HepG2 (cell line): ENCODE results near the gene NAPEPLD. TPM values are rescaled to one million over a fixed set of nuclear protein-coding genes. Genes with fewer than 3 reads are reported as not detected.

Source experiments
- ATAC-seq: fragments of 200-7000 bp; cut with Tn5 transposase; 3 replicates; pipeline ENCODE4 v1.9.1; 2020; ENCODE audit warnings: mild to moderate bottlenecking, moderate library complexity
- BruUV-seq: library from RNA; stranded (reverse); fragments of 400-500 nt; replicated peaks from 2 replicates; lab custom pipeline; 2021; lab: Mats Ljungman, UMichigan
- CTCF ChIA-PET: fragments of 300-600 bp; formaldehyde crosslinking; extraction: SDS; loops from one replicate; lab custom pipeline; 2021; ENCODE audit warnings: low total read pairs, inconsistent platforms, low intra/inter-chr PET ratio; lab: Yijun Ruan, JAX
- POLR2A ChIA-PET: fragments of 350-600 bp; sonication (Branson Sonifier 250); formaldehyde crosslinking; loops from one replicate; lab custom pipeline; 2020; ENCODE audit warnings: antibody characterized with exemption, inconsistent platforms; lab: Yijun Ruan, JAX
- DNase-seq: peaks from one replicate; pipeline ENCODE4 v3.0.0-alpha.2; 2015; ENCODE audit warnings: low spot score
- FAIRE-seq: peaks from 3 replicates; lab custom pipeline; 2011; peaks lifted over from hg19 to GRCh38; lab: Jason Lieb, UNC
- H2AFZ ChIP-seq: one replicate; pipeline ENCODE4 v1.6.1; 2011; ENCODE audit warnings: low read length, inconsistent platforms
- H3K27ac ChIP-seq: fragments of 300-600 bp; 3 replicates; pipeline ENCODE4 v1.8.0; 2011; ENCODE audit warnings: mixed run types, mild to moderate bottlenecking, mixed read lengths, low read length, inconsistent platforms; ENCODE audit not compliant: insufficient read depth; ENCODE audit errors: extremely low read length
- H3K27me3 ChIP-seq, 2 experiments: fragments of 200-600 bp in 1 of 2; 2 replicates in 1 of 2; 3 replicates in 1 of 2; pipeline versions ENCODE4 v1.6.0 to v1.8.0; 2011; ENCODE audit warnings: low read length in 2 of 2, mild to moderate bottlenecking in 2 of 2, moderate library complexity in 2 of 2, inconsistent platforms in 1 of 2; ENCODE audit not compliant: insufficient read depth in 2 of 2, control insufficient read depth in 1 of 2
- H3K36me3 ChIP-seq, 2 experiments: fragments of 200-600 bp in 1 of 2; replicated peaks in 1 of 2; 2 replicates in 1 of 2; 3 replicates in 1 of 2; pipeline versions ENCODE4 v1.5.1 to v1.8.0; 2011; ENCODE audit warnings: low read length in 2 of 2, inconsistent platforms in 1 of 2; ENCODE audit not compliant: insufficient read depth in 2 of 2, control insufficient read depth in 1 of 2
- H3K4me1 ChIP-seq: 2 replicates; pipeline ENCODE4 v1.5.1; 2012; ENCODE audit warnings: low read length, inconsistent platforms; ENCODE audit not compliant: insufficient read depth
- H3K4me2 ChIP-seq: 2 replicates; pipeline ENCODE4 v1.6.0; 2011; ENCODE audit warnings: low read depth, low read length, inconsistent platforms
- H3K4me3 ChIP-seq, 3 experiments: fragments of 200-600 bp in 1 of 3; sonication (generic), shearing (Covaris generic) in 1 of 3; replicated peaks in 1 of 3; 2 replicates each; pipeline ENCODE4 v1.5.1; 2011 to 2016; ENCODE audit warnings: low read length in 3 of 3, inconsistent platforms in 2 of 3, low read depth in 2 of 3, mild to moderate bottlenecking in 2 of 3, control low read depth in 1 of 3, mixed read lengths in 1 of 3; ENCODE audit not compliant: insufficient read depth in 1 of 3
- H3K79me2 ChIP-seq: one replicate; pipeline ENCODE4 v1.6.1; 2011; ENCODE audit warnings: low read length, inconsistent platforms; ENCODE audit not compliant: insufficient read depth
- H3K9ac ChIP-seq: 2 replicates; pipeline ENCODE4 v1.6.0; 2011; ENCODE audit warnings: mild to moderate bottlenecking, low read depth, low read length, inconsistent platforms; ENCODE audit not compliant: insufficient read depth
- H3K9me3 ChIP-seq: 2 replicates; pipeline ENCODE4 v1.5.1; 2012; ENCODE audit warnings: mild to moderate bottlenecking, low read length
- H4K20me1 ChIP-seq: 2 replicates; pipeline ENCODE4 v1.6.0; 2011; ENCODE audit warnings: inconsistent platforms, mild to moderate bottlenecking, low read length, moderate library complexity; ENCODE audit not compliant: insufficient read depth
- NFIB ChIP-seq: sonication (generic); formaldehyde crosslinking; IDR thresholded peaks from 2 replicates; pipeline ENCODE4 v1.9.0; 2021; ENCODE audit warnings: missing genetic modification reagents, mild to moderate bottlenecking, borderline replicate concordance
- RARG ChIP-seq: sonication (generic); formaldehyde crosslinking; IDR thresholded peaks from 2 replicates; pipeline ENCODE4 v1.4.0; 2020; ENCODE audit warnings: low read depth, mild to moderate bottlenecking, missing genetic modification reagents
- TGIF2 ChIP-seq: IDR thresholded peaks from 2 replicates; pipeline ENCODE4 v1.6.1; 2016; ENCODE audit warnings: control low read depth, missing compliant biosample characterization
- TMF1 ChIP-seq: sonication (generic); formaldehyde crosslinking; IDR thresholded peaks from 2 replicates; pipeline ENCODE4 v1.8.1; 2022; ENCODE audit warnings: low read depth, missing genetic modification reagents
- ZC3H13 ChIP-seq: sonication (generic); formaldehyde crosslinking; IDR thresholded peaks from 2 replicates; pipeline ENCODE4 v1.8.1; 2023; ENCODE audit warnings: mild to moderate bottlenecking, missing genetic modification reagents, moderate library complexity
- WGBS: methylation state at CpG from one replicate; pipeline ENCODE4 v1.1.6; 2017; ENCODE audit warnings: low lambda C conversion rate; 5-methylcytosine and 5-hydroxymethylcytosine counted together
- in situ Hi-C: cut with HindIII; loops from 2 replicates; pipeline ENCODE4 v1.10.0; 2017; ENCODE audit warnings: low pct_unique_long_range_greater_than_20kb; ENCODE audit not compliant: extremely low pct_ligation_motif_present
- intact Hi-C: fragments of 100-400 bp; cut with micrococcal nuclease; formaldehyde crosslinking; loops from one replicate; pipeline ENCODE4 v1.10.0; 2022; ENCODE audit not compliant: unreplicated experiment
- polyA plus RNA-seq, 8 experiments: library from polyadenylated mRNA; depleted of rRNA in 3 of 8; stranded (reverse) in 7 of 8; unstranded in 1 of 8; fragments of >200 nt; fragmentation: Illumina TruSeq in 4 of 8; extraction: Trizol in 4 of 8; gene quantifications; 2 replicates each; pipeline versions ENCODE4 v1.2.1 to v1.2.3, GENCODE V29; 2011 to 2016; ENCODE audit warnings: low read depth in 4 of 8, missing spikeins in 1 of 8, mixed read lengths in 1 of 8; ENCODE audit not compliant: insufficient read depth in 1 of 8
- total RNA-seq, 5 experiments: library from RNA; depleted of rRNA; stranded (reverse); fragments of >200 nt; fragmentation: Illumina TruSeq; extraction: Trizol; gene quantifications; 2 replicates each; pipeline ENCODE4 v1.2.3, GENCODE V29; 2016; ENCODE audit warnings: low read depth in 1 of 5
- TF ChIP-seq, protein P1 (sequence below): sonication (generic); formaldehyde crosslinking; IDR thresholded peaks from 2 replicates; pipeline ENCODE4 v1.4.0; 2020; ENCODE audit warnings: mild to moderate bottlenecking, missing genetic modification reagents, borderline replicate concordance
- TF ChIP-seq, protein P2 (sequence below): sonication (generic); formaldehyde crosslinking; IDR thresholded peaks from 2 replicates; pipeline ENCODE4 v1.5.0; 2020; ENCODE audit warnings: missing genetic modification reagents

NAPEPLD gene
- total and polyA plus RNA-seq, 2 of the 13 experiments (the other 11 are each of a cell fraction or from before 2014, with no cell fraction given), result 3.4 to 5.6 TPM

DNA sequence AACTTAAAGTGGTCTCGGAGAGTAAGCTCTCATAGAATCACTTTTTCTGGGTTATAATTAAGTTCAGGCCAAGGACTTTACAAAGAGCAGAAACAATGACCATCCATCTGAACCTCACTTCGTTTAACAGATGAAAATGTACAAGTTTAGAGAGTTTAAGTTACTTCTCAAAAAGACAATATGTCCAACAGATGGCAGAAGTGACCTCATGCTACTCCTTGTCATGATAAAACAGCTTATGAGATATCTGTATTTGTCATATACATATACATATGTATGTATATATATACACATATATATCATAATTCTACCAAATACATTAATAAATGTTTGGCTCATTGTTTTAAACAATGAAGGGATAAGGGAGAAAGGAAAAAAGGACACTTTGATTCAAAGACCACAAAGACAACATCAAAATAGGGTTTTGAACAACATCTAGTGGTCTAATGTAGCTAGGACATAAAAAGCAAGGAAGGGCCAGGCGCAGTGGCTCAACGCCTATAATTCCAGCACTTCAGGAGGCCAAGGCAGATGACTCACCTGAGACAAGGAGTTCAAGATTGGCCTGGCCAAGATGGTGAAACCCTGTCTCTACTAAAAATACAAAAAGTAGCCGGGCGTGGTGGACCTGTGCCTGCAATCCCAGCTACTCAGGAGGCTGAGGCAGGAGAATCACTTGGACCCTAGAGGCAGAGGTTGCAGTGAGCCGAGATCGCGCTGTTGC, 17.8 kb downstream of the NAPEPLD start (continued):
- TF ChIP-seq, protein P1, sequence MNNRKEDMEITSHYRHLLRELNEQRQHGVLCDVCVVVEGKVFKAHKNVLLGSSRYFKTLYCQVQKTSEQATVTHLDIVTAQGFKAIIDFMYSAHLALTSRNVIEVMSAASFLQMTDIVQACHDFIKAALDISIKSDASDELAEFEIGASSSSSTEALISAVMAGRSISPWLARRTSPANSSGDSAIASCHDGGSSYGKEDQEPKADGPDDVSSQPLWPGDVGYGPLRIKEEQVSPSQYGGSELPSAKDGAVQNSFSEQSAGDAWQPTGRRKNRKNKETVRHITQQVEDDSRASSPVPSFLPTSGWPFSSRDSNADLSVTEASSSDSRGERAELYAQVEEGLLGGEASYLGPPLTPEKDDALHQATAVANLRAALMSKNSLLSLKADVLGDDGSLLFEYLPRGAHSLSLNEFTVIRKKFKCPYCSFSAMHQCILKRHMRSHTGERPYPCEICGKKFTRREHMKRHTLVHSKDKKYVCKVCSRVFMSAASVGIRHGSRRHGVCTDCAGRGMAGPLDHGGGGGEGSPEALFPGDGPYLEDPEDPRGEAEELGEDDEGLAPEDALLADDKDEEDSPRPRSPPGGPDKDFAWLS, result no peak
- TF ChIP-seq TMF1 (no peak), ZC3H13 (no peak), NFIB (CRISPR knock-in tag) (no peak), TGIF2 (CRISPR knock-in tag) (no peak)

DNA sequence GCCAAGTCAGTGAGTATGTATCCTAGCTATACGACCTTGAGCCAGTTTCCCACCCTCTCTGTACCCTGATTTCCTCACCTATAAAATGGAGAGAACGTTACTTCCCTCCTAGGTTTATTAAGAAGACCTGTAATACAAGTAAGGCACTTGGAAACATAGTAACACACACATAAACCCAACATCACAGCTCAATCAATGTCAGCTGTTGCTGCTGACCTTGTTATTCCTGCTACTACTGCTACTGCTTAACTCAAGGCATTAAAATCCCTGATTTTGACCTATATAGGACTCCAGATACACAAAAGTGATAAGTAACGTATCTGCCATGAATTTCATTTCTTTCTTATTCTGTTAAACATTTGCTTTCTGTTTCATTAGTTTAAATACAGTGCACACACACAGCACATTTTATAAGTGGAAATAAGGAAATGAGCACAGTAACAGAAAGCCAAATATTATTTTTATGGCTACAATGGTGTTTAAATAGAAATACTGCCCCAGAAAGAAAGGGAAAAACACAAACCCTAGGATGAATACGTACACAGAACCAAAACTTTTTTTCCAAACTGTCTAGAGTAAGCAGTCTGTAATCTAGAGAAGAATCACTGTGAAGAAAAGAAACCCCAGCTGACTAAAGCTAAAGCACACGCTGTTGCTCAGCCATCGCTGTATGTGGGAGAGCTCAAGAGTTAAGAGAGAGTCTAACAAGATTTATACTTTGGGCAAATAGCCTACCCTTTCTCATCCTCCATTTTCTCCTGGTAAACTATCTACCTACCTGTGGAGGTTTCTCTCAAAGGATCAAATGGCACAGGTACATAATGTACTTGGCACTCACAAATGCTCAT, 19.0 kb downstream of the NAPEPLD start:
- CTCF ChIA-PET, result no interaction called here
- Histone ChIP-seq H3K9me3 (no peaks in the 10 kb centered on the region), H3K36me3 (peaks cover 4 to 19% of the 10 kb centered on the region in 2 experiments; a peak in 4 of 5 replicates)
- BruUV-seq, result no TSS peak
- POLR2A ChIA-PET, result no interaction called here
- TF ChIP-seq, protein P2, sequence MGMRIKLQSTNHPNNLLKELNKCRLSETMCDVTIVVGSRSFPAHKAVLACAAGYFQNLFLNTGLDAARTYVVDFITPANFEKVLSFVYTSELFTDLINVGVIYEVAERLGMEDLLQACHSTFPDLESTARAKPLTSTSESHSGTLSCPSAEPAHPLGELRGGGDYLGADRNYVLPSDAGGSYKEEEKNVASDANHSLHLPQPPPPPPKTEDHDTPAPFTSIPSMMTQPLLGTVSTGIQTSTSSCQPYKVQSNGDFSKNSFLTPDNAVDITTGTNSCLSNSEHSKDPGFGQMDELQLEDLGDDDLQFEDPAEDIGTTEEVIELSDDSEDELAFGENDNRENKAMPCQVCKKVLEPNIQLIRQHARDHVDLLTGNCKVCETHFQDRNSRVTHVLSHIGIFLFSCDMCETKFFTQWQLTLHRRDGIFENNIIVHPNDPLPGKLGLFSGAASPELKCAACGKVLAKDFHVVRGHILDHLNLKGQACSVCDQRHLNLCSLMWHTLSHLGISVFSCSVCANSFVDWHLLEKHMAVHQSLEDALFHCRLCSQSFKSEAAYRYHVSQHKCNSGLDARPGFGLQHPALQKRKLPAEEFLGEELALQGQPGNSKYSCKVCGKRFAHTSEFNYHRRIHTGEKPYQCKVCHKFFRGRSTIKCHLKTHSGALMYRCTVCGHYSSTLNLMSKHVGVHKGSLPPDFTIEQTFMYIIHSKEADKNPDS (CRISPR knock-in tag), result no peak
- TF ChIP-seq RARG (CRISPR knock-in tag), result no peak
- TF ChIP-seq, all 625 proteins: peak for 0
- DNase-seq (no peak), FAIRE-seq (no peak), ATAC-seq (no peak)
- H2AFZ ChIP-seq, result no peak overlapping the region
- intact Hi-C loops, result no loop called here
- peaks cover 39% of the 10 kb centered on the region for H3K4me1 ChIP-seq
- in situ Hi-C loops, result no loop called here
- no peaks in the 10 kb centered on the region for H3K27me3 ChIP-seq
- no peak overlapping the region for H3K9ac ChIP-seq
- H3K27ac ChIP-seq, result no peak overlapping the region
- H4K20me1 ChIP-seq, result no peaks in the 10 kb centered on the region
- no peaks in the 10 kb centered on the region for H3K79me2 ChIP-seq
- no peak overlapping the region for H3K4me3 ChIP-seq
- WGBS, result 89% methylated on average over 6 of the region's 6 CpGs
- no peak overlapping the region for H3K4me2 ChIP-seq
